ENCODE results near the gene TLE2. TPM values are rescaled to one million over a fixed set of nuclear protein-coding genes. Genes with fewer than 3 reads are reported as not detected.
"Not testable (repeated sequence)": the region's sequence is repeated elsewhere in the genome, so short reads cannot be mapped to it uniquely, and the experiment has no call there.

The TLE2 gene
- total RNA-seq, 1 donor from 2014 or later = 1.1 TPM

DNA sequence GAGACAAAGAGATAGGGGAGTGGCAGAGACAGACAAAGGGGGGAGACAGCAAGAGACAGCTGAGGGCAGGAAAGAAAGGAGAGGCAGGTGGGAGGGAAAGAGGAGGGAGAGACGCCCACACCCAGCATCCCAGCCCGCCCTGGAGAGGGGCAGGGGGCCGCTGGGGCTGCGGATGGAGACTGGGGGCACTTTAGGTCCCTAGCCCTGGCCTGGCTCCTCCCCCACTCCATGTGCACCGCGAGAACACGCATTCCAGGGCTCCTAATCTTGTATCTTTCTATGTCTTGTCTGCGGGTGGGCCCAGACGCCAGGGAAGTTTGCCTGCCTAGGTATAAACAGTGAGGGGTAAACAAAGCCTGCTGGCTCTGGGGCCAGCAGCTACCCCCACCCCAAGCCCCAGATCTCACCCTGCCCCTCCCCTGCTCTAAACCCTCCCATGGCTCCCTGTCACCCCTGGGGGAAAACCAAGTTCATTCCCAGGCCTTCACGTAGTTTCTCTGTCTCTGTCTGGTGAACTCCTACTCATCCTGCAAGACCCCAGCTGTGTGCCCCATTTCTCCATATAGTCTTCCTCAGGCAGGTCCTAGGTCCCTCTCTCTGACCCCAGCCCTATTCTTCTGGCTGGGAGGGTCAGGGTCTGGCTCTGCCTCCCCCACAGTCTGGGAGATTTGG, 27.5 kb upstream of the TLE2 start:
- intact Hi-C loops (cut with micrococcal nuclease) = no loop called here

DNA sequence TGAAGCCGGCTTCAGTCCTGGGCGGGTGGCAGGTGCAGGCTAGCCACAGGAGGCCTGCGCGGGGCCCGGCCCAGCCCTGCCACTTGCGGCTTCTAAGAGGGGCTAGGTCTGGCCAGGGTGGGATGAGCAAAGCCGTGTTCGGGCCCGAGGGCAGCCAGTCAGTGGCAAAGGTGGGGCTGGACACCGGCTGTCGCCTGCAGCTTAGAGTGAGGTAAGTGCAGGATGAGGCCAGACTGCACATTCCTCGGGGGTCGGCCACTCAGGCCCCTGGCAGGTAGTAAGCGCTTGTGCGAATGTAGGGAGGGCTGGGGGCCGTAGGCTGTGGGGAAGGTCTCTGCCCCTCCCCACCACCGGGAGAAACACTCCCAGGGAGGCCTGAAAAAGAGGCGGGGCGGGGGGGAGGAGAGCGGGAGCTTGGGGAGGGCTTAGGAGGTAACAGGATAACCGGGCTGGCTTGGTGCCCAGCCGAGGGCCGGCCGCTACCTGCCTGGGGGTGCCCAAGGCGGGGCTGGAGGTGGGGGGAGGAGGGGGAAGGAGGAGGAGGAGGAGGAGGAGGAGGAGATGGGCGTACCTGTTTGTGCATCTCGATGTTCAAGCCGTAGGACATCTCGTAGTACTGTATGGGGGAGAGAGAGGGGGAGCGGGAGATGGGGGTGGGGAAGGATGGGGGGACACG, 26.8 kb upstream of the TLE2 start:
- intact Hi-C loops (cut with micrococcal nuclease) = no loop called here

DNA sequence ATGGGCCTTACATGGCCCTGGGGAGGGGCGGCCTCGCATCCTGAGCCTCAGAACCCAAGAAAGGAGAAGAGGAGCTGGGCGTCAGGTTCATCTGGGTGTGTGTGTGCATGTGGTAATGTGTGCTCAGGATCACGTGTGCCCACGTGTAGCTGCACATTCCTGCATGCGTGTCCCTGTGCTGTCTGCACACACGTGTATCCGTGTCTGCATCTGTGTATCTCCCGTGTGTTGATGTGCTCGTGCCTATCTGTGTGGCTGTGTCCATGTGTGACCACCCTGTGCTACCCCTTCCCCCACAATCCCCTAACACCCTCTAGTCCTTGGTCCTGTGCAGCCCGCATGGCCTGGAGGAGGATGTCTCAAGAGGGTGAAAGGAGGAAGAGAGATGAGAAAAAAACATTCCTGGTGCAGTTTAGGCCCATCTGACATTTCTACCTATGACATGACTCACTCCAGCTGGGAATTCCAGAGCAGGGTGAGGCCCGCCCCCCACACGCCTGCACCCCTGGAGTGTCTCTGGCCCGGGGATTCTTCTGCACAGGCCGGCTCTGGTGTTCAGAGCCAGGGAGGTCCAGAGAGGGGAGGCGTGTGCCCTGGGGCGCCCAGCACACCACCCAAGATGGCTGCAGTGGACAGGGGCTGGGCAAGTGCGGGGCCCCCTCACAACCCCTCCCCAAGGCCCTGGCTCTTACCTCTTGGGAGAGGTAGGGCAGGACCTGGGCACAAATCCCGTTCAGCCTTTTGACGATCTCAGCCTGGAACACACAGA, 26.1 kb upstream of the TLE2 start:
- intact Hi-C loops (cut with micrococcal nuclease) = no loop called here

DNA sequence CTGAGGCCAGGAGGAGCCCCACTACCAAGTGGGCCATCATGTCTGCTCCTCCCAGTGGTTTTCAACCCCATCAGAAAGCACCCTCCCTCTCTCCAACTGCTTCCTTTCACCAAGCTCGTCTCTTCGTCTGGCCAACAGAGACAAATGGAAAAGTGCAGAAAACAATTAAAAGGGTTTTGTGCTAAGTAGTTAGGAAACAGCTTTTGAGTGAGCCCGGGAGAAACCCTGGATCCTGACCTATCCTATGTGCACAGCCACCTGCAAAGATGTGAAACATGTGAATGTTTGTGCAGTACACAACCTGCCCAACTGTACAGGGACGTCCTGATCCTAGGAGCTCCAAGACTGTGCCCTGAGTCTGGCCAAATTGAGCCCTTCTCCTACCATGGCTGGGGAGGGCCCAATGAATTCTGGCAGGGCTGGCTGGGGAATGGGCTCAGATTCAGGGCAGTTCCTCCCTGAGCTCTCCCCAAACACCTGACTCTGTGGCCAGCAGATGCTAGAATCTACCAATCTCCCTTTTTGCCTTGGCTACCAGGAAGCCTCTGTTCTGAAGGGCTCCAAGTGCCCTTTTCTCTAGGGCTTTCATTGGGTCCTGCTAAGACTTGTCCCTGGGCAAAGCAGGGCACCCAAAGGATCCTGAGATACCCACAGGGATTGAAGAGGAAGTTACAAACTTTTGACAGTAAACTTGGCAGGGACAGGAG, 25.3 kb upstream of the TLE2 start:
- intact Hi-C loops (cut with micrococcal nuclease) = no loop called here

DNA sequence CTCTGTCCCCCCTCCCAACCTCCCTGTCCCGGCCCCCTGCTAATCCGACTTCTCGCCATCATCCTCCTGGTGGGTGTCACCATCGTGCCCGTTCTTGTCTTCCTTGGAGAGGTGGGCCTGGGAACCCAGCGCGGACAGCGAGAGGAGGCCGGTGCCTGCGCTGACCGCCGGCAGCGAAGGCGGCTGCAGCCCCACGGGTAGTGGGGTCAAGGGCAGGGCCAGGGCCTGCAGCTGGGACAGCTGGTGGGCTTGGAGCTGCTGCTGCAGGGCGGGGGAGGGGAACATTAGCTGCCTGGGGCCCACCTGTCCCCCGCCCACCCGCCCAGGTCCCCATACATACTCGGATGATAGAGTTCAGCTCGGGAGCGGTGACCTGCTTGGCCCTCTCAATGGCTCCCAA, 24.7 kb upstream of the TLE2 start:
- intact Hi-C loops (cut with micrococcal nuclease) = no loop called here

DNA sequence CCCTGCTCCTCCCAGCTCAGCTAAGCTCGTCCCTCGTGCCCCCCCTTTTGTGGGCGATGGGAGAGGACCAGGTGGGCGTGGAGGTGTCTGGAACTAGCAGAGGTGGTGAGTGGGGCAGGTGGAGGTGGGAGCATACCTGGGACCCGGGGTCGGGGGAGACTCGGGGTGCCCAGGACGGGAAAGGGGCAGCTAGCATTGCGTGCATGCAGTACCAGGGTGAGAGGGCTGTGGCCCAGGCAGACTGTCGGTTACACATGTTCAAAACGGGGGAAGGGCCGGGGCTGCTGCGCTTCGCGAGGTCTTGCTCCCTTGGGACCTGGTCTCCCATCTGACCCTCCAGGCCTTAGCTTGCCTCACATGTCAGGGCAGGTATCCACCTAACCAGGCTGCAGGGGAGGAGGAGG, 24.1 kb upstream of the TLE2 start:
- intact Hi-C loops (cut with micrococcal nuclease) = no loop called here

DNA sequence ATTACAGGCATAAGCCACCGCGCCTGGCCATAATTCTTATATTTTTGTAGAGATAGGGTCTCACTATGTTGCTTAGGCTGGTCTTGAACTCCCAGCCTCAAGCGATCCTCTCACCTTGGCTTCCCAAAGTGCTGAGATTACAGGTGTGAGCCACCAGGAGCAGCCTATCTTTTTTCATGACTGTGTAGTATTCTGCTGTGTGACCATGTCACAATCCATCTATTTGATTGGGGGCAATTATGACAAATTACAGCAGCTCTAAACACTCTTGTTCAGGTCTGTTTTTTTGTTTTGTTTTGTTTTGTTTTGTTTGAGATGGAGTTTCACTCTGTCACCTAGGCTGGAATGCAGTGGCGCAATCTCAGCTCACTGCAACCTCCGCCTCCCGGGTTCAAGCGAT, 20.9 kb upstream of the TLE2 start:
- intact Hi-C loops (cut with micrococcal nuclease) = not testable (repeated sequence)

DNA sequence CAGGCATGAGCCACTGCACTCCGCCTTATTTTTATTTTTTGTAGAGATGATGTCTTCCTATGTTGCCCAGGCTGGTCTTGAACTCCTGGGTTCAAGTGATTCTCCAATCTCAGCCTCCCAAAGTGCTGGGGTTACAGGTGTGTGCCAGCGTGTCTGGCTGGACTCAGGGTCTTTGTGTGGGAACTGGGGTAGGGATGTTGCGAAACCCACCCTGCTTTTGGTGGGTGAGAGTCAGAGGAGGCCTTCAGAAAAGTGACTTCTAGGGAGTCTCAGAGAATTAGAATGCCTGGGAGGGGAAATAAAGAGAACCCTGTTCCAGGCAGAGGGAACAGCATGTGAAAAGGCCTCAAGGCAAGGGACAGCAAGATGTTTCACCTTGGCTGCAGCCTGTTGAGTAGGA, 20.0 kb upstream of the TLE2 start:
- intact Hi-C loops (cut with micrococcal nuclease) = no loop called here

DNA sequence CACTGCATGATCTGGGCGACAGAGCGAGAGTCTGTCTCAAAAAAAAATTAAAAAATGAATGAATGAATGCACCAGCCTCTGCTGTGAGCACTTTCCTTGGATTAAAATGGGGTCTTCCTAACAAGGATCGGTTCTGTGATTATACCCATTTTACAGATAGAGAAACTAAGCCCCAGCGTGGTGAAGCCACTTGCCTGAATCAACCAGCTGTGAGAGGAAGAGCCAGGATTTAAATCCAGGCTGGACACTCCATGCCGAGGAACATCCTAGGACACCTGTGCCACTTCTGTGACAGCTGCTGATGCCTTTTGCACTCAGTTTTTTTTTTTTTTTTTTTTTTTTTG, 19.1 kb upstream of the TLE2 start:
- intact Hi-C loops (cut with micrococcal nuclease) = no loop called here

DNA sequence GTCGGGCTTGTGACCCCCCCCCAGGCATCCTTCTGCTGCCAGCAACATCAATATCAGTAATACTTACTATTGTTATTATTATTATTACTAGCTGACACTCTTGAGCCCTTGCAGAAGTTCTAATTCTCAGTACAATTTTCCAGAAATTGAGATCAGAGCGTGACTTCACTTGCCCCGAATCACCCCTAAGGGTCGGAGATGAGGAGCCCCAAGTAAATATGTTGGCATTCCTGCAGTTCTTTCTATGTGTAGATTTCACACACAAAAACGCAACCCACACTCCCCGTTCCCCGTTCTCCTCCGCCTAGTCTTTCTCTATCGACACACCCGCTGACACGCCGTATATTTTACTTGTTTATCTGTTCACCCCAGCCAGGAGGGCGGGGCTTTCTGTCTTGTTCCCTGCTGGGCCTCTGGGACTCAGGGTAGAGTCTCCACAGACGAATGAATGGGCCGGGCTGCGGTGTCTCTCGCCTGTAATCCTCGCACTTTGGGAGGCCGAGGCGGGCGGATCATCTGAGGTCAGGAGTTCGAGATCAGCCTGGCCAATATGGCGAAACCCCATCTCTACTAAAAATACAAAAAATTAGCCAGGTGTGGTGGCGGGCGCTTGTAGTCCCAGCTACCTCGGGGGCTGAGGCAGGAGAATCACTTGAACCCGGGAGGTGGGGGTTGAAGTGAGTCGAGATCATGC, 18.6 kb upstream of the TLE2 start:
- intact Hi-C loops (cut with micrococcal nuclease) = no loop called here

DNA sequence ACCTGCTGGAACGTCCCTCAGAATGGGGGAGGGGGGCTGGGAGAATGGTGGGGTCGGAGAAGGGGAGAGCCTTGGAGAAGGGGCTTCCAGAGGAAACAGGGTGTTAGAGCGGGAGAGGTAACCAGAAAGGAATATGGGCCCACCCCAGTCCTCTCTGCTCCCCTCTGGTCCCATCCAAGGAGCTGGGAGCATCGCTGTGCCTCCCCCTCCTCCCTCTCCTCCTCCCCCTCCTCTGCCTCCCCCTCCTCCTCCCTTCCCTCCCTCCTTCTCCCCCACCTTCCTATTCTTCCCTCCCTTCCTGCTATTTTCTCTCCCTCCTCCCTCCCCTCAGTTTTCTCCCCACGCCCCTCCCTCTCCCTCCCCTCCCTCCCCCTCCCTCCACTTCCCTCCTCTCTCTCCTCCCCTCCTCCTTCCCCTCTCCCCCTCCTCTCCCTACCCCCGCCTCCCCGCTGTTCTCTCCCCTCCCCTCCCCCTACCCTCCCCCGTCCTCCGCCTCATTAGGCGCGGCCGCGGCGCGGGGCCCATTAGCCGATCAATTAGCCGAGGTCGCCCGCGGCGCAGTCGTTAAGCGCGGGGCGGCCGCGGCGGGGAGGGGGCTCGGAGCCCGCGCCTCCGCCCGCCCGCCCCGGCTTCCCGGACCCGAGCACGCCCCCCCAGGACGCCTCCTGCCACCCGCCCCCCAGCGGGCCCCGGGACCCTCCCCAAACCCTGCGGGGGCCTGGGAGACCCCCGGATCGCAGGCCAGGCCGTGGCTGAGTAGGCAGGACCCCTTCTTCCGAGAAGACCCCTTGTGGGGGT, 17.8 kb upstream of the TLE2 start:
- intact Hi-C loops (cut with micrococcal nuclease) = no loop called here

DNA sequence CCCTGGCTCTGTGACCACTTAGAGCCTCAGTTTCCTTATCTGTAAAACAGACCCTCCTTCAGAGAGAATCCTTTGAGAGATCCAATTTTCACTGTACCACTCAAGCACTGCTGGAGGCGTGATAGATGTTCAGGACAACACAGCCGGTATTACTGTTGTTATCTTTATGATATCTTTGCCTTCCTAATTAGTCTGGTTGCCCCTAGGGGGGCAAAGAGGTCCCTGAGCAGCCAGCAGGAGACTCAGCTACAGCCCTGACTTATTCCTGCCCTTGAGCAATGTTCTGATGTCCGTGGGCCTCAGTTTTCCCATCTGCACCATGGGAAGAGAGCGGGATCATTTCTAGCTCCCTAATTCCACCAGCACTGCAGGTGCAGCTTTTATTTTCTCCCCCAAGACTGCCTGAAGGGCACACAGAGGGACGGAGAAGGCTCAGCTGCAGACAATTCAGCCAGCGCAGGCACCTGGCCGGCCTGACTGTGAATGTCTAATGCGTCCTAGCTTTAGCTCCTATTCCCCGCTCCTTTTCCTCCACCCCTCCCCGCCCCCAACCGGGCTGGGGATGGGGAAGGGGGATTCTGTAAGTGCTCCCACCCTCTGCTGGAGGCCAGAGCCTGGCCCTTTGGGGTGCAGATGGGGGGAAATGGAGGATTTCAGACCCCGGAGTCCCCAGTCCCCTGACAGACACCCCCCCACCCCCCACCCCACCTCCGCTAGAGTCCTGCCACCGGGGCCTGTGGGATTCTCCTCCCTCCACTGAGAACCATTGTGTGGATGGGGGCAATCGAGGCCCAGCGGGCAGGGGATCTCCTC, 17.0 kb upstream of the TLE2 start:
- intact Hi-C loops (cut with micrococcal nuclease) = no loop called here

DNA sequence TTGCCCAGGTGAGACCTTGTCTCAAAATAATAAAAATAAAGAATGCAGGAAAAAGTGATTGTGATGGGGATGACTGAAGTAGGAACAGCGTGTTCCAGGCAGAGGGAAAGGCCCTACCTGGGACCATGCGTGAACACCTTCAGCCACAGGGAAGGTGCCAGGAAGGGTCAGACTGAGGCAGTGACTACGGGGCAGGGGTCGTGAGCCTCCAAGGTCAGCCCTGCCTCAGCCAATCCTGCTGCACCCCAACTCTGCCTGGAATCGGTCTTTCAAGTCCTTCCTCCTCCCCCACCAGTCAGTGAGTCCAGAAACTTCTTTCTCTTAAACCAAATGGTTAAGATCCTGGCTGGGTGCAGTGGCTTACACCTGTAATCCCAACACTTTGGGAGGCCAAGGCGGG, 16.1 kb upstream of the TLE2 start:
- intact Hi-C loops (cut with micrococcal nuclease) = no loop called here

DNA sequence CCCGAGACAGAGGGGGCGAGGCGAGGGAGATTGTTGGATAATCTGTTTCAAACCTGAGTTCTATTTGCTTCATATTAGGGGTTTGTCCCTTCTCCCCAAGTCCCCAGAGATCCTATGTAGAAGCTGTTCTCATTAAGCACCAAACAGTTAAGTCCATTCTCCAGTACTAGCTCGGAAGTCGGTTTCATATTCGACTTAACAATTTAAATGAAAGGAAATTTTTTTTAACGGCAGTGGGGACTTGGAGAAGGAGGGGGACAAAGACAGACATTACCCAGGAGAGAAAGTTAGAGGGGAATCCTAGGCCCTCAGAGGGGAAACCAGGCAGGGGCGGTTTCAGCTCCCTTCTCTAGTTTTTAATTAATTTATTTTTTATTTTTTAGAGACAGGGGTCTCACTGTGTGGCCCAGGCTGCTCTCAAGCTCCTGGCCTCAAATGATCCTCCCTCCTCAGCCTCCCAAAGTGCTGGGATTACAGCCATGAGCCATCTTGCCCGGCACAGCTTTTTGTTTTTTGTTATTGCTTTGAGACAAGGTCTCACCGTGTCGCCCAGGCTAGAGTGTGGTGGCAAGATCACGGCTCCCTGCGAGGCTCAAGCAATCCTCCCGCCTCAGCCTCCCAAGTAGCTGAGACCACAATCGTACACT, 13.7 kb upstream of the TLE2 start:
- intact Hi-C loops (cut with micrococcal nuclease) = no loop called here

DNA sequence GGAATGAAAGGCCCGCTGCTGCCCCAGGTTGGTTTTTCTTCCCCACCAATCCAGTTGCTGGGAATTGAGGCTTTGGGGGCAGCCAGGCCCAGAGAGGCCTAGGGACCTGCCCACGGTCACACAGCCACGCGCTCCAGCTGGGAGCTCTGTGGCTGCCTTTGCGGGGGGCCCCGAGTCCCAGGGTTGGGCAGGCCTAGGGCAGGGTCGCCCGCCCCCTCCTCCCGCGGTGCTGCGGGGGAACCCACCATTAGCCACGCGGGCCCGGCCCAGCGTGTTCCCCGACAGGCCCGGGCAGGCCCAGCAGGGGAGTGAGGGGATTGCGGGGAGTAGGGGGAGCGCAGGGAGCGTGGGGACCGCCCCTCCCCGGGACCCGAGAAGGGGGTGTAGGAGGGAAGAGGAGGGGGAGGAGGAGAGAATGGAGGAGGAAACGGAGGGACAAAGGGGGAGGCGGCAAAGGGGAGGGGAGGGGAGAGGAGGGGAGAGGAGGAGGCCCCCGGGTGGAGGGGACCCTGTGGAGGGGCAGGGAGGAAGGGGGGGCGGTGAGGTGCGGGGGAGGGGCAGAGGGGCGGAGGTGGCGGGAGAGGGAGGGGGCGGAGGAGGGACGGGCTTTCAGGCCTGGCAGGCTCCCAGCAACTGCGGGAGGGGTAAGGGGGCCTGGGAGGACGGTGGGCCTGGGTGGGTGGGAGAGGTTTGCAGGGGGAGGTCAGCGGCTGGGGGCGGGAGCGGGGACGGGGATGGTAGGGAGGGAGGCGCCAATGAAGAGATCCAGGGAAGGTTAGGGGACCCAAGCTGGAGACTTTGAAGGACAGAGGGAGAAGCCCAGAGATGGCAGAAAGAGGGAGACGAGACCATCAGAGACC, 12.9 kb upstream of the TLE2 start:
- intact Hi-C loops (cut with micrococcal nuclease) = no loop called here

DNA sequence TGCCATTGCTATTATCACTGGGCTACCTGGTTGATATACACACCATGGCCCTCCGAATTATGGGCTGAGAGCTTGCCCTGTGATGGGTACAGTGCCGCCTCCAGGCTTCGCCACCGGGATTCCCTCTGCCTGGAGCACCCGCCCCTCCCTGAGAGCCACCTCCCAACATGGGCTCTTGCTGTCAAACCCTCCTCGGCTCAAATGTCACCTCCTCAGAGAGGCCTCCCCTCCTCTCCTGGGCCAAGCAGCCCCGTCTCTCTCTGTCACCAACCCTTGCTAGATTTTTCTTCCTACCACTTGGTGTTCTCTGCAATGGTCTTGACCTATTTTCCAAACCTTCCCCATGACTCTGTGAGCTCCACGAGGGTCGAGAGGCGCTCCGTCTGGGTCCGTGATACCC, 12.2 kb upstream of the TLE2 start:
- intact Hi-C loops (cut with micrococcal nuclease) = no loop called here

DNA sequence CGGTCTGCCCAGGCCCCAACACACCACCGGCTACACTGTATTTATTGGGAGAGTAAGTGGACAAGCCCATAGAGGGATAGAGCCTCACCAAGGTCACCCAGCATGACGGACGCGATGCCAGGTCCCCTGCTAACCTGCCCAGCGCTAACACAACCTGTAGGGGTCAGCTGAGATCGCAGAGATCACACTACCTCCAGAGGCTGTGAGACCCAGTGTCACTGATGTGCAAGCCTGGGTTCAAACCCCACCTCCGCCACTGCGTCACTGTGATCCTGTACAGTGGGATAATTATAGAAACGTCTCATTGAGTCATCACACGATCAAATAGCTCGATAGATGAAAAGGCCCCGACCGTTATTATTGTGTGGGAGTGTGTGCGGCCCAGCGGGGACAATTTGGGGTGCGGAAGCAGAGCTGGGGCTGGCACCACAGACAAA, 10.6 kb upstream of the TLE2 start:
- intact Hi-C loops (cut with micrococcal nuclease) = loop anchor here (5.0 kb wide), 2 partner anchors 62 to 562 kb away; partner anchors contain the start of genes GADD45B and TLE6

DNA sequence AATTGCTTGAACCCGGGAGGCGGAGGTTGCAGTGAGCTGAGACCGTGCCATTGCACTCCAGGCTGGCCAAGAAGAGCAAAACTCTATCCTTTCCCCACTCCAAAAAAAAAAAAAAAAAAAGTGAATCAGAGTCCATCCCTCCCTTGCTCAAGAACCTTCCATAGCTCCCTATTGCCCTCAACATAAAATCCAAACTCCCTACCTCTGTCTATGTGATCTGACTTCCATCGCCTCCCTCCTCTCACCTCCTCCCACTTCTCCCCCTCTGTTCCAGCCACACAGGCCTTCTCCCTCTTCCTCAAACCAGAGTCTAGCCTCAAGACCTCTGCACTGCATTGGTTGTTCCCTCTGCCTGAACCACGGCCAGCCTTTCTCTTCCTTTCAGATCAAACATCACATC, 10.0 kb upstream of the TLE2 start:
- intact Hi-C loops (cut with micrococcal nuclease) = loop anchor here (5.0 kb wide), 2 partner anchors 62 to 562 kb away; partner anchors contain the start of genes GADD45B and TLE6
